A549 (cell line): ENCODE results near the gene SUN1. TPM values are rescaled to one million over a fixed set of nuclear protein-coding genes. Genes with fewer than 3 reads are reported as not detected.

Source experiments
- ATAC-seq, 2 experiments: fragments of 200-7000 bp in 1 of 2; fragments of >200 bp in 1 of 2; cut with Nextera tagmentation in 1 of 2; cut with Tn5 transposase in 1 of 2; 3 replicates each; pipeline versions ENCODE4 v1.8.0 to v1.9.1; 2018 to 2020; ENCODE audit warnings: mild to moderate bottlenecking in 1 of 2, moderate library complexity in 1 of 2
- CTCF ChIA-PET: fragments of 300-600 bp; sonication (Branson Sonifier 250); formaldehyde crosslinking; extraction: SDS; loops from one replicate; lab custom pipeline; 2021; ENCODE audit warnings: antibody characterized with exemption, inconsistent platforms; lab: Yijun Ruan, JAX
- POLR2A ChIA-PET: fragments of 350-600 bp; formaldehyde crosslinking; extraction: SDS; loops from one replicate; lab custom pipeline; 2021; ENCODE audit warnings: antibody characterized with exemption, inconsistent platforms; lab: Yijun Ruan, JAX
- DNase-seq, 2 experiments: peaks; one replicate each; pipeline versions ENCODE4 v3.0.0 to v3.0.0-alpha.2; 2011 to 2016; ENCODE audit warnings: low read depth in 1 of 2, low spot score in 1 of 2
- FAIRE-seq: peaks from 2 replicates; lab custom pipeline; 2011; peaks lifted over from hg19 to GRCh38; lab: Jason Lieb, UNC
- H3K27ac ChIP-seq, 2 experiments: fragments of >200 bp; sonication (Bioruptor Twin); formaldehyde crosslinking; 3 replicates each; pipeline ENCODE4 v1.5.1; 2016 to 2017
- H3K4me1 ChIP-seq: fragments of >200 bp; sonication (Bioruptor Twin); formaldehyde crosslinking; 3 replicates; pipeline ENCODE4 v1.6.1; 2016
- H3K4me2 ChIP-seq: fragments of >200 bp; sonication (Bioruptor Twin); formaldehyde crosslinking; 3 replicates; pipeline ENCODE4 v1.6.1; 2016
- H3K4me3 ChIP-seq: fragments of >200 bp; sonication (Bioruptor Twin); formaldehyde crosslinking; 3 replicates; pipeline ENCODE4 v1.5.1; 2016
- H3K9me3 ChIP-seq: fragments of >200 bp; sonication (Bioruptor Twin); formaldehyde crosslinking; 3 replicates; pipeline ENCODE4 v1.6.1; 2016
- BHLHE40 ChIP-seq: IDR thresholded peaks from 2 replicates; pipeline ENCODE4 v1.6.1; 2012; ENCODE audit warnings: low read depth, low read length, inconsistent platforms
- CEBPB ChIP-seq, 2 experiments: fragments of >200 bp in 1 of 2; sonication (Bioruptor Twin) in 1 of 2; formaldehyde crosslinking in 1 of 2; IDR thresholded peaks; 2 replicates each; pipeline ENCODE4 v1.6.1; 2012 to 2016
- CHD4 ChIP-seq: fragments of 200-600 bp; sonication (generic); IDR thresholded peaks from 2 replicates; pipeline ENCODE4 v1.6.1; 2016; ENCODE audit warnings: antibody characterized with exemption, mild to moderate bottlenecking, borderline replicate concordance
- EHMT2 ChIP-seq: fragments of 200-600 bp; sonication (generic); IDR thresholded peaks from 2 replicates; pipeline ENCODE4 v1.6.1; 2016; ENCODE audit warnings: antibody characterized with exemption, low read depth, mild to moderate bottlenecking, moderate library complexity
- FOXS1 ChIP-seq: fragments of 250-450 bp; sonication (Bioruptor Pico); IDR thresholded peaks from 2 replicates; pipeline ENCODE4 v1.5.0; 2020; ENCODE audit warnings: mild to moderate bottlenecking, moderate library complexity
- HDAC2 ChIP-seq: fragments of 200-600 bp; sonication (generic); IDR thresholded peaks from 2 replicates; pipeline ENCODE4 v1.6.1; 2016
- HES2 ChIP-seq: fragments of >200 bp; sonication (Bioruptor Twin); formaldehyde crosslinking; IDR thresholded peaks from 2 replicates; pipeline ENCODE4 v1.6.1; 2016
- HEYL ChIP-seq: fragments of 250-450 bp; sonication (Bioruptor Pico); IDR thresholded peaks from 2 replicates; pipeline ENCODE4 v1.8.0; 2021; ENCODE audit warnings: mild to moderate bottlenecking, moderate library complexity
- HMGXB4 ChIP-seq: fragments of 250-450 bp; sonication (Bioruptor Pico); IDR thresholded peaks from 2 replicates; pipeline ENCODE4 v1.5.0; 2021; ENCODE audit warnings: mild to moderate bottlenecking, moderate library complexity, borderline replicate concordance
- HOXB5 ChIP-seq: fragments of 250-450 bp; sonication (Bioruptor Pico); IDR thresholded peaks from 2 replicates; pipeline ENCODE4 v1.5.0; 2020; ENCODE audit warnings: mild to moderate bottlenecking, moderate library complexity
- JUN ChIP-seq, 2 experiments: fragments of >200 bp; sonication (Bioruptor Twin); formaldehyde crosslinking; IDR thresholded peaks; 2 replicates in 1 of 2; 3 replicates in 1 of 2; pipeline ENCODE4 v1.6.1; 2016 to 2017
- JUNB ChIP-seq: fragments of >200 bp; sonication (Bioruptor Twin); formaldehyde crosslinking; IDR thresholded peaks from 2 replicates; pipeline ENCODE4 v1.6.1; 2016
- KDM1A ChIP-seq: fragments of 200-600 bp; sonication (generic); IDR thresholded peaks from 2 replicates; pipeline ENCODE4 v1.6.1; 2016; ENCODE audit warnings: low read depth, mild to moderate bottlenecking
- KDM5A ChIP-seq: fragments of 200-600 bp; sonication (generic); IDR thresholded peaks from 2 replicates; pipeline ENCODE4 v1.6.1; 2016; ENCODE audit warnings: antibody characterized with exemption, mild to moderate bottlenecking
- MAFK ChIP-seq: fragments of 450-650 bp; IDR thresholded peaks from 2 replicates; pipeline ENCODE4 v1.6.1; 2014; ENCODE audit not compliant: partially characterized antibody
- MAZ ChIP-seq: fragments of 150-350 bp; IDR thresholded peaks from 2 replicates; pipeline ENCODE4 v1.6.1; 2014; ENCODE audit warnings: antibody characterized with exemption, low read depth, low read length, borderline replicate concordance
- NR3C1 ChIP-seq: fragments of >200 bp; sonication (Bioruptor Twin); formaldehyde crosslinking; IDR thresholded peaks from 3 replicates; pipeline ENCODE4 v1.6.1; 2017
- PHF8 ChIP-seq: fragments of 200-600 bp; sonication (generic); IDR thresholded peaks from 2 replicates; pipeline ENCODE4 v1.6.1; 2016; ENCODE audit warnings: low read depth, mild to moderate bottlenecking, antibody characterized with exemption, moderate library complexity, borderline replicate concordance
- RARB ChIP-seq: fragments of 250-450 bp; sonication (Bioruptor Pico); IDR thresholded peaks from 2 replicates; pipeline ENCODE4 v1.8.0; 2021; ENCODE audit warnings: mild to moderate bottlenecking, moderate library complexity
- RFX5 ChIP-seq: fragments of 450-650 bp; IDR thresholded peaks from 2 replicates; pipeline ENCODE4 v1.7.1; 2014; ENCODE audit warnings: antibody characterized with exemption, mild to moderate bottlenecking, moderate library complexity
- TP53 ChIP-seq: fragments of 250-450 bp; sonication (Bioruptor Pico); IDR thresholded peaks from 2 replicates; pipeline ENCODE4 v1.5.0; 2021; ENCODE audit warnings: mild to moderate bottlenecking, moderate library complexity
- USF2 ChIP-seq: fragments of 450-650 bp; IDR thresholded peaks from 2 replicates; pipeline ENCODE4 v1.6.1; 2014; ENCODE audit warnings: antibody characterized with exemption
- ZFP36 ChIP-seq: fragments of 450-650 bp; IDR thresholded peaks from 2 replicates; pipeline ENCODE4 v1.6.1; 2014; ENCODE audit warnings: borderline replicate concordance; ENCODE audit not compliant: partially characterized antibody
- ZNF302 ChIP-seq: fragments of 250-450 bp; sonication (Bioruptor Pico); IDR thresholded peaks from 2 replicates; pipeline ENCODE4 v1.9.0; 2021; ENCODE audit warnings: inconsistent platforms, mild to moderate bottlenecking, moderate library complexity
- ZSCAN20 ChIP-seq: fragments of 250-450 bp; sonication (Bioruptor Pico); IDR thresholded peaks from 2 replicates; pipeline ENCODE4 v1.8.0; 2022; ENCODE audit warnings: mild to moderate bottlenecking, moderate library complexity
- WGBS: methylation state at CpG from one replicate; pipeline ENCODE4 v1.1.6; 2017; ENCODE audit errors: missing lambda C conversion rate; 5-methylcytosine and 5-hydroxymethylcytosine counted together
- polyA plus RNA-seq, 4 experiments: library from polyadenylated mRNA; depleted of rRNA in 3 of 4; stranded (reverse); fragments of >200 nt; fragmentation: RNase III in 1 of 4; extraction: RNeasy Plus Mini Kit Qiagen cat#74134 plus additional on column Dnase treatment in 1 of 4; gene quantifications; 2 replicates in 3 of 4; 3 replicates in 1 of 4; pipeline ENCODE4 v1.2.3, GENCODE V29; 2011 to 2017
- TF ChIP-seq, protein P1 (sequence below): IDR thresholded peaks from 2 replicates; pipeline ENCODE4 v1.6.1; 2012
- TF ChIP-seq, protein P2 (sequence below): fragments of >200 bp; sonication (Bioruptor Twin); formaldehyde crosslinking; IDR thresholded peaks from 3 replicates; pipeline ENCODE4 v1.5.1; 2016

SUN1 gene
- polyA plus RNA-seq, 2 of the 4 experiments (the other 2 are of a cell fraction), result 60.7 to 130 TPM

GRCh38 chr7:879093-879492 is 46.8 kb downstream of the SUN1 start:
- peaks cover 16% of the 10 kb centered on the region for H3K4me1 ChIP-seq
- no peak for DNase-seq
- CTCF ChIA-PET, result interaction anchor here (0.5 kb wide), 1 partner anchor 29 kb away, joined by 3 read pairs; no protein-coding TSS in a partner anchor
- no peaks in the 10 kb centered on the region for H3K9me3 ChIP-seq
- no peak for TF ChIP-seq BHLHE40
- TF ChIP-seq CEBPB (IDR thresholded peaks at IDR 0.05), result no peak
- TF ChIP-seq CHD4, result no peak
- no peak for TF ChIP-seq ZFP36
- no peak for TF ChIP-seq ZNF302 (CRISPR knock-in tag)
- TF ChIP-seq USF2, result no peak
- TF ChIP-seq, protein P1, sequence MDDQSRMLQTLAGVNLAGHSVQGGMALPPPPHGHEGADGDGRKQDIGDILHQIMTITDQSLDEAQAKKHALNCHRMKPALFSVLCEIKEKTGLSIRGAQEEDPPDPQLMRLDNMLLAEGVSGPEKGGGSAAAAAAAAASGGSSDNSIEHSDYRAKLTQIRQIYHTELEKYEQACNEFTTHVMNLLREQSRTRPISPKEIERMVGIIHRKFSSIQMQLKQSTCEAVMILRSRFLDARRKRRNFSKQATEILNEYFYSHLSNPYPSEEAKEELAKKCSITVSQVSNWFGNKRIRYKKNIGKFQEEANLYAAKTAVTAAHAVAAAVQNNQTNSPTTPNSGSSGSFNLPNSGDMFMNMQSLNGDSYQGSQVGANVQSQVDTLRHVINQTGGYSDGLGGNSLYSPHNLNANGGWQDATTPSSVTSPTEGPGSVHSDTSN, result no peak
- TF ChIP-seq NR3C1, result no peak
- no peak for TF ChIP-seq HOXB5 (CRISPR knock-in tag)
- H3K4me2 ChIP-seq, result peak overlapping the region; percentile 92; the same call in 2 of the 3 replicates
- H3K27ac ChIP-seq, result no peak overlapping the region
- no peak for FAIRE-seq
- ATAC-seq, result no peak
- WGBS, result 96% methylated on average over 15 of the region's 15 CpGs
- no peak overlapping the region for H3K4me3 ChIP-seq
- POLR2A ChIA-PET, result no interaction called here

DNA sequence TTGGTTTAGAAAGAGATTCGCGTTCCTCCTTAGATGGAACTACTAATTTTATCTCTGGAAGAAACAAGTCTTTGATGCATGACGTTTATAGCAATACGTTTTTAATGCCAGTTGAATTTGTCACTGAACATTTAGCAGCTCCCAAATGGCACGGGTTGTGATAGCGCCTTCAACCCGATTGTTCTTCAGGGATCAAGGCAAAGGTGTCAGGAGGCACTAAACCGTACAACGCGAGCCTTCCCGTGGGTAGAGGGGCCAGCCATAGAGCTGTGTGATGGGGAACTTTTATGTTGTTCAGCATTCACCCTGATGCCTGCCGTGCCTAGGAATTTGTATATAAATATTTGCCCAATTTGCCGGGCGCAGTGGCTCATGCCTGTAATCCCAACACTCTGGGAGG is 47.4 kb downstream of the SUN1 start:
- Histone ChIP-seq H3K4me3 (no peak overlapping the region), H3K27ac (no peak overlapping the region), H3K9me3 (no peaks in the 10 kb centered on the region), H3K4me2 (no peak overlapping the region), H3K4me1 (peaks cover 16% of the 10 kb centered on the region)
- POLR2A ChIA-PET, result no interaction called here
- TF ChIP-seq RFX5, result no peak
- TF ChIP-seq FOXS1 (CRISPR knock-in tag), result no peak
- no peak for TF ChIP-seq HMGXB4 (CRISPR knock-in tag)
- no peak for TF ChIP-seq EHMT2
- WGBS, result 93% methylated on average over 13 of the region's 14 CpGs
- DNase-seq (no peak), FAIRE-seq (no peak), ATAC-seq (no peak)
- CTCF ChIA-PET, result interaction anchor here (0.5 kb wide), 1 partner anchor 29 kb away, joined by 3 read pairs; no protein-coding TSS in a partner anchor

GRCh38 chr7:880450-880849 is 48.2 kb downstream of the SUN1 start:
- no peak for FAIRE-seq
- no peak overlapping the region for H3K27ac ChIP-seq
- H3K4me2 ChIP-seq, result no peak overlapping the region
- H3K4me3 ChIP-seq, result no peak overlapping the region
- TF ChIP-seq, protein P2, sequence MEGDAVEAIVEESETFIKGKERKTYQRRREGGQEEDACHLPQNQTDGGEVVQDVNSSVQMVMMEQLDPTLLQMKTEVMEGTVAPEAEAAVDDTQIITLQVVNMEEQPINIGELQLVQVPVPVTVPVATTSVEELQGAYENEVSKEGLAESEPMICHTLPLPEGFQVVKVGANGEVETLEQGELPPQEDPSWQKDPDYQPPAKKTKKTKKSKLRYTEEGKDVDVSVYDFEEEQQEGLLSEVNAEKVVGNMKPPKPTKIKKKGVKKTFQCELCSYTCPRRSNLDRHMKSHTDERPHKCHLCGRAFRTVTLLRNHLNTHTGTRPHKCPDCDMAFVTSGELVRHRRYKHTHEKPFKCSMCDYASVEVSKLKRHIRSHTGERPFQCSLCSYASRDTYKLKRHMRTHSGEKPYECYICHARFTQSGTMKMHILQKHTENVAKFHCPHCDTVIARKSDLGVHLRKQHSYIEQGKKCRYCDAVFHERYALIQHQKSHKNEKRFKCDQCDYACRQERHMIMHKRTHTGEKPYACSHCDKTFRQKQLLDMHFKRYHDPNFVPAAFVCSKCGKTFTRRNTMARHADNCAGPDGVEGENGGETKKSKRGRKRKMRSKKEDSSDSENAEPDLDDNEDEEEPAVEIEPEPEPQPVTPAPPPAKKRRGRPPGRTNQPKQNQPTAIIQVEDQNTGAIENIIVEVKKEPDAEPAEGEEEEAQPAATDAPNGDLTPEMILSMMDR, result no peak
- no peak for TF ChIP-seq MAZ
- no peak for TF ChIP-seq JUN (IDR thresholded peaks at IDR 0.05)
- TF ChIP-seq HEYL (CRISPR knock-in tag), result no peak
- no peak for TF ChIP-seq HES2
- no peak for TF ChIP-seq CHD4
- no peak for TF ChIP-seq KDM1A
- TF ChIP-seq FOXS1 (CRISPR knock-in tag), result no peak
- no peak for TF ChIP-seq RARB (CRISPR knock-in tag)
- no peak for TF ChIP-seq KDM5A
- no peak for TF ChIP-seq ZNF302 (CRISPR knock-in tag)
- TF ChIP-seq PHF8, result no peak
- no peak for TF ChIP-seq HDAC2
- no peak for TF ChIP-seq MAFK
- no peak for TF ChIP-seq RFX5
- TF ChIP-seq JUNB, result no peak
- no peak for TF ChIP-seq TP53 (CRISPR knock-in tag)
- no peak for TF ChIP-seq ZSCAN20 (CRISPR knock-in tag)
- ATAC-seq, result no peak
- H3K9me3 ChIP-seq, result no peaks in the 10 kb centered on the region
- no peak for DNase-seq
- WGBS, result 86% methylated on average over 15 of the region's 15 CpGs
- POLR2A ChIA-PET, result no interaction called here
- CTCF ChIA-PET, result interaction anchor here (0.9 kb wide), 1 partner anchor 12 kb away, joined by 3 read pairs; no protein-coding TSS in a partner anchor
- peaks cover 15% of the 10 kb centered on the region for H3K4me1 ChIP-seq
